RPMI7951 (cell line): ENCODE results near the gene IFIT1B. TPM values are rescaled to one million over a fixed set of nuclear protein-coding genes. Genes with fewer than 3 reads are reported as not detected.
"Not testable (repeated sequence)": the region's sequence is repeated elsewhere in the genome, so short reads cannot be mapped to it uniquely, and the experiment has no call there.

Source experiments
- DNase-seq: peaks from one replicate; pipeline ENCODE4 v3.0.0-alpha.2; 2012; ENCODE audit warnings: low read depth
- total RNA-seq: library from RNA; depleted of rRNA; stranded (reverse); fragments of >200 nt; shearing (Covaris generic); gene quantifications from 2 replicates; pipeline ENCODE4 v1.2.3, GENCODE V29; 2014

Gene IFIT1B
- total RNA-seq, 1 experiment from 2014 or later, result not detected

GRCh38 chr10:89382757-89383156 is 4.9 kb downstream of the IFIT1B start:
- no peak for DNase-seq

GRCh38 chr10:89384474-89385340 is 6.9 kb downstream of the IFIT1B start:
- no peak for DNase-seq

DNA sequence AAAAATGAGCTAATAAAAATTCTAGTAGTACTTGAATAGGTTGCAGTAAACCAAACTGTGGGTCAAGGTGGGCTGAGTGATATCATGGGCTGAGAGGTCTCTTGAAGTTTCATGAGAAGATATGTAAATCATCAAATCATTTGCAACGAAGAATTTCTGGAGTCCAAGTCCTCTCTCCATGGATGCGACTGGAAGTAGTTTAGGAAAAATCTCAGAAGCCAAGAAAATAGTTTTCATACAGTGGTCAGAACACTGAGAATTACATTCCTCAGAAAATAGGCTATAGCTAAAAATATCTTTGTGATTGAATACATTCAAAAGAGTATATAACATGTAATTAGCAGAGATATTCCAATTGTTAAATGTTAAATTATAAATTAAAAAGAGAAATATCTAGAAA is 10.9 kb downstream of the IFIT1B start:
- no peak for DNase-seq

DNA sequence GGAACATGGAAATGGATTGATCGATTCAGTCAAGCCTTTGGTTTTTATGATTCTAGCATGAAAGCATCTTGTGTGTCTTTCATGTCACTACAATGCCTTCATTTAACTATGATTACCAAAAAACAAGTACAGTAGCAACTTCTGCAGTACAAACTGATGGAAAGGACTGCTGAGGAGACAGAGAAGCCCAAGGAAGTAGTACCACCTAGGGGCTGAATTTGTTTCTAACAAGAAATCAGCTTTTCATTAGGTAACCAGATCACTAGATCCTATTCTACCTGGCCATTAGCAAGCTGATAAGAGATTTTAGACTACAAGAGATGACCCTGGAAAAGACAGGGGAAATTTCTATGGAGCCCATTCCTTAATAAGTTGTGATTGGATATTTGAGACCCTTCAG is 11.4 kb downstream of the IFIT1B start:
- DNase-seq, result peak; percentile 45

DNA sequence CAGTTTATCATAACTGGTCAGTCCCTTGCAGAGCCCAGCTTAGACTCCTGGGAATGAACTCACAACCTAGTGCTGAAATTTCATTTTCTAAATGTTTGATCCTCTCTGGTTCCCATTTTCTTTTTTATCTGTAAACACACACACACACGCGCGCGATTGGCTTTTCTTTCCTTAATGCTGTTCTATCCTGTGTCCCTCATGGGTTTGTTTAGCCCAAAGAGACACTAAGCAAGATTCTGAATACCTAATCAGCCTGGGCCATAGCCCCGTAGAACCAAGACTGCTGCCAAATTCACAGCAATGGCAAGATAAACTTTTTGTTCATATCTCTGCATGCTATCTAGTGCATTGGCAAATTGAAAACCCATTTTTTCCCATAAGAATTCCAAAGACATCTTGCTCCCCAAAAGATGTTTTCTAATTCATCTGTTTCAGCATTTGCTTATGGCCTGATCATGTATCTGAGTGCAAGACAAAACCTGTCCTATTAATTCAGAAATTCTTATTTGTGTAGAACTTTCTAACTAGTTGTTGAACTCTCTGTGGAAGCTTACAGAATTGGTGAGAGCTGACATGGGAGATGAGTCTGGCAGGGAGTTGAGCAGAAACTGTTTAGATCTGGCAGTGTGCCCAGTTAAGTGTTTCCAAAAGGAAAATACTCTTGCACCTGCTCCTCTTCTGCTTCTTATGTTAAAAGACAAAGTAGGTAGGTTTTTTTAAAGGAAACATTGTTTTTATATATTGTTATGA is 12.8 kb downstream of the IFIT1B start:
- no peak for DNase-seq

DNA sequence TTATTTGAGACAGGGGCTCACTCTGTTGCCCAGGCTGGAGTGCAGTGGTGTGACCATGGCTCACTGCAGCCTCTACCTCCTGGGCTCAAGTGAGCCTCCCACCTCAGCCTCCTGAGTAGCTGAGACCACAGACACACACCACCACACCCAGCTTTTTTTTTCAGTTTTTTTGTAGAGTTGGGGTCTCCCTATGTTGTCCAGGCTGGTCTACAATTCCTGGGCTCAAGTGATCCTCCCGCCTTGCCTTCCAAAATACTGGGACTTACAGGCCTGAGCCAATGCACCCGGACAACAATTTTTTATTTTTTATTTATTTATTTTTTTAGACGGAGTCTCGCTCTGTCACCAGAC is 13.3 kb downstream of the IFIT1B start:
- not testable (repeated sequence) for DNase-seq

DNA sequence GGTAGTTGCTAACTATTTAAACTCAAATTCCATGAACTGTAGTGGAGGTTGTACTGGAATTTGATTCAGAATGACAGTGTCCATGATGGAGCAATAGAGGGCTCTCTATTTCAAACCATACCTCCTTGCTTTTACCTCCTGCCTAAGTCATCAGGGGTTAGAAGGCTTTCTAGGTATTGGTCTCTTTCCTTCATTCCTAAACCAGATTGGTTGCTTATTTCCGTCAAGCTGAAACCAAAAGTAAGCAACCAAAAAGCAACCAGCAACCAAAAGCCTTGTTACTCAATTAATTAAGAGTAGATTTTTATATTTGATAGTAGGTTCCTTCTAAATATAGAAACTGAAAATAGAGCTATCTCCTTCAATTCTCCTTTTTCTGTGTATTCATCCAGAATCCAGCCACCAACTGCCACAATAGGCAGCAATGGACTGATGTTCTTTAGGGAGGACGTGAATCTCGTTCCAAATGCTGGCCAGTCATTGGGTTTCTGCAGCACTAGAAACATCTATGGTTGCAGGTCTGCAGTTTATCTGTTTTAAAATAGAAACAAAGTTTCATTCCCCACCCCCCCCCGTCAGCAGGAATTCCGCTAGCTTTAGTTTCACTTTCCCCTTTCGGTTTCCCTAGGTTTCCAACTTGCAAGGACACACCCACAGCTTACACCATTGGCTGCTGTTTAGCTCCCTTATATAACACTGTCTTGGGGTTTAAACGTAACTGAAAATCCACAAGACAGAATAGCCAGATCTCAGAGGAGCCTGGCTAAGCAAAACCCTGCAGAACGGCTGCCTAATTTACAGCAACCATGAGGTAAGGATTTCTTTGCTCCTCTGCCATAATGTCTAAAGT is 14.3 kb downstream of the IFIT1B start, which contains the start of gene IFIT1:
Gene IFIT1 (plus strand): TSS at position 717 of the 850 bp plus-strand sequence. CDS start 90 bp downstream, at position 807.
- DNase-seq, result peak; percentile 92

DNA sequence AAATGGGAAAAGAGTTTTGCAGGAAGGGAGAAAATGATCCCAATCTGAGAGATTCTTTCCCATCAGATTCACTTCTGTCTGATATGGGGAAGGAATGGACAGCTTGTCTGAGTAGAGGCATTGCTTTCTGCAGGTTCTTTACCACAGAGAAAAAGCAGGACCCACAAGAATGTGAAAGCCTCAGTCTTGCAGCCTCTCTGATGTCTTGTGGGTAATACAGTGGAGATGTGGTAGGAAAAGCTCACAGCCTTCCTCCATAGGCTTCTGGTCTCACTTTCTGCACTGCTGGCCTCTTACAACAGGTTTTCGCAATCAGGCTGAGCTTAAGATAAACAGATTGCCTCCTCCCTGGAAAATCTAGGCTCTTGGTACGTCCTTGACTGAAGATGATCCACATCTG is 15.1 kb downstream of the IFIT1B start:
- DNase-seq, result peak; percentile 73

DNA sequence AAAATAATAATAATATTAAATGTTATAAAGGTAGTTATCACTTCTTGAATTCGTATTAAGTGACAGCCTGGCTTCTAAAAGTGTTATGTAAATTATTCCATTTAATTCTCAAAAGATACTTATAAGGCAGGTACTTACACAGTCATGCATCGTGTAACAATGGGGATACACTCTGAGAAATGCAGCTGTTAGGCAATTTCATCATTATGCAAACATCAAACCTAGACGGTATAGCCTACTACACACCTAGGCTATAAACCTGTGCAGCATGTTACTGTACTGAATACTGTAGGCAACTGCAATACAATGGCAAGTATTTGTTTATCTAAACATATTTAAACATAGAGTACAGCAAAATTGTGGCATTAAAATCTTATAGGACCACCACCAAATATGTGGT is 16.0 kb downstream of the IFIT1B start:
- no peak for DNase-seq

DNA sequence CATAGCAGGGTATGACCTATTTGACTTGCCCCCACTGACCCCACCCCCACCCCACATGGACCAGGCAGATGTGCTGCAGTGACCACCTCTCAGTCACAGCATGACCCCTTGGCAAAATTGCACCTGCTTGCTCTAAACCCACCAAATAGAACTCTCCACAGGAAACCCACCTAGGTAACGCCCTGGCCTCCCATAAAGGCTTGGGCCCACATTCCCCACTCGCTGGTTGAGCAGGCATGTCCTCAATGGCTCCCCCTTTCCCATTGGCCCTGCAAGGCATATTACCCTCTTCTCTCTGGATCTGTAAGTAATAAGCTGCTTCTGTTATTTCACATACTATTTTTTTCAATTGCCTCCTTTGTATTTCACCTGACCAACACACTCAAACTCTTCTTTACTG is 17.3 kb downstream of the IFIT1B start:
- DNase-seq, result no peak

DNA sequence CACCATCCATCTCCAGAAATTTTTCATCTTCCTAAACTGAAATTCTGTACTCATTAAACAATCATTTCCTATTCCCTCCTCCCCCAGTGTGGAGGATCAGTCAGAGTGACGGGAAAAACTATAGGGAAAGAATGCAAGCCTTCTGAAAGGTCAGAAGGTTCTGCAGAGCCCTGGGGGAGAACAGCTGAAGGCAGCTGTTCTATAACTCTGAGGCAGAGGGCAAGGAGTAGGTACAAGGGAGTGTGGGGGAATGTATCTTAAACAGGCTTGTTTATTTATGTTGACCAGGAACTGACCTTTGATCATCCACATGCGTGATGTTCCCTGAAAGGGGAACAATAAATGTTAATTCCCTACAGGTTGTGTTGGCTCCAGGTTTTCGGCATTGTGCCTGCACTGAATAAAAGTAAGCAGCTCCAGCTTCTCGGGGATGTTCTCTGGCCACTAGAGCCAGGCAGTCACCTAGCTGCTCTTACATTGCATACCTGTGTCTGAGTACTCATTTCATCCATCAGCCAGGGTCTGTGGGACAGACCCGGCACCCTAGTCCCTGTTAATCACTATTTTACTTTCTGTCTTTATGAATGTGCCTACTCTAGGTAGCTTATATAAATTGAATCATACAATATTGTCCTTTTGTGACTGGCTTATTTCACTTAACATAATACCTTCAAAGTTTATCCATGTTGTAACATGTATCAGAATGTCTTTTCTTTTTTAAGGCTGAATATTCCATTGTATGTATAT is 20.3 kb downstream of the IFIT1B start:
- peak; percentile 66 for DNase-seq

DNA sequence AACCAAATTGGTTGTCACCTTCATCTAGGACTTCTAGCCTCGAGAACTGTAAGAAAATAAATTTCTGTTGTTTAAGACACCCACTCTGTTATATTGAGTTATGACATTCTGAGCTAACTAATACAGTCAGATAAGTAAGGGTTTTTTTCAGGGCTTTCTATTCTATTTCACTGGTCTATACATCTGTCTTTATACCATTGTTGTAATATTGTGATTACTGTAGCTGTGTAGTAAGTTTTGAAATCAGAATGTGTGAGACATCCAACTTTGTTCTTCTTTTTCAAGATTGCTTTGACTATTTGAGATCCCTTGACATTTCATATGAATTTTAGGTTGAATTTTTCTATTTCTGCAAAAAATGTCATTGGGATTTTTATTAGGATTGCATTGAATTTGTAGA is 22.1 kb downstream of the IFIT1B start:
- no peak for DNase-seq

DNA sequence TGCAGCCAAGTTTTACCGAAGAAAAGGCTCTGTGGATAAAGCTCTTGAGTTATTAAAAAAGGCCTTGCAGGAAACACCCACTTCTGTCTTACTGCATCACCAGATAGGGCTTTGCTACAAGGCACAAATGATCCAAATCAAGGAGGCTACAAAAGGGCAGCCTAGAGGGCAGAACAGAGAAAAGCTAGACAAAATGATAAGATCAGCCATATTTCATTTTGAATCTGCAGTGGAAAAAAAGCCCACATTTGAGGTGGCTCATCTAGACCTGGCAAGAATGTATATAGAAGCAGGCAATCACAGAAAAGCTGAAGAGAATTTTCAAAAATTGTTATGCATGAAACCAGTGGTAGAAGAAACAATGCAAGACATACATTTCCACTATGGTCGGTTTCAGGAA is 25.2 kb downstream of the IFIT1B start:
- no peak for DNase-seq

DNA sequence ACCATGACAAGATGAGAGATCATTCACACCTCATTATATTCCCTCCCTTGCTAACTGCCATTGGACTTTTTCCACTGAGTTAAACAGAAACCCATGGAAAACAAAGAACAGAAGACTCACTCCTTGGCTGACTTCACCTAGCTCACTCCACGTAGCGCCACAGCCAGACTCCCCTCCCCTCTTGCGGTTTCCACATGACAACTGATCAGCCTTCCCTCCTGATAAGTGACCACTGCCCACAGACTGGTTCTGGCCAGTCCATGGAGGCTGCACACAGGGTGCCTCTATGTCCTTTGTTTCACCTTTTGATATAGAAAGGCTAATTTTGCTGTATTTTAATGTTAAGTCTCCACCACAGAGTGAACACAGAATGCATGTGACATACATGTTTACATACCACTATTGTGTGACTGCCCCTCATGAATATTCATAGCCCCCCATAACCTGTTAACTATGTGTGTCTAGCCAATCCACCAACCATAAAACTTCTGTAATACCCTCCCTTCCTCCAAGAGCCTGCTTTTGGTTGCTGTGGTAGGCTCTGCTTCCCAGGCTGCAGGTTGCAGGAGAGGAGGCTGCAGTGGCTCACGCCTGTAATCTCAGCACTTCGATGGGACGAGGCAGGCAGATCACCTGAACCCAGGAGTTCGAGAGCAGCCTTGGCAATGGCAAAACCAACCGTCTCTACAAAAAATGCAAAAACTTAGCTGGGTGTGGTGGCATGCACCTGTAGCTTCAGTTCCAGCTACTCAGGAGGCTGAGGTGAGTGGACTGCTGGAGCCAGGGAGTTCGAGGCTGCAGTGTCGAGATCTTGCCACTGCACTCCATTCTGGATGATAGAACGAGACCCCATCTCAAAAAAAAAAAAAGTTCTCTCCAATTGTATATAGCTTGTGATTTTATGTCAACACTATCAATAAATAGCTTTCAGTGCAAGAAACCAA is 26.5 kb downstream of the IFIT1B start:
- no peak for DNase-seq

DNA sequence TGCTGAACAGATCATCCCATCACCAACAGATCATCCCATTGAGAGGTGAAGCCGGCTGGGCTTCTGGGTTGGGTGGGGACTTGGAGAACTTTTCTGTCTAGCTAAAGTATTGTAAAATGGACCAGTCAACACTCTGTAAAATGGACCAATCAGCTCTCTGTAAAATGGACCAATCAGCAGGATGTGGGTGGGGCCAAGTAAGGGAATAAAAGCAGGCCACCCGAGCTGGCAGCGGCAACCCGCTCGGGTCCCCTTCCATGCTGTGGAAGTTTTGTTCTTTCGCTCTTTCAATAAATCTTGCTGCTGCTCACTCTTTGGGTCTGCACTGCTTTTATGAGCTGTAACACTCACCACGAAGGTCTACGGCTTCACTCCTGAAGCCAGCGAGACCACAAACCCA is 28.3 kb downstream of the IFIT1B start:
- not testable (repeated sequence) for DNase-seq

DNA sequence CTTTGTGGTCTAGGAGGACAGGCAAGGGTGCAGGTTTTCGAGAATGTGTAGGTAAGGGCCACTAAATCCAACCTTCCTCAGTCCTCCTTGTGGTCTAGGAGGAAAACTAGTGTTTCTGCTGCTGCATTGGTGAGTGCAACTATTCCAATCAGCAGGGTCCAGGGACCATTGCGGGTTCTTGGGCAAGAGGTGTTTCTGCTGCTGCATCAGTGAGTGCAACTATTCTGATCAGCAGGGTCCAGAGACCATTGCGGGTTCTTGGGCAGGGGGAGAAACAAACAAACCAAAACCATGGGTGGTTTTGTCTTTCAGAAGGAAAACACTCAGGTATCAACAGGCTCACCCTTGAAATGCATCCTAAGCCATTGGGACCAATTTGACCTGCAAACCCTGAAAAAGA is 29.9 kb downstream of the IFIT1B start:
- not testable (repeated sequence) for DNase-seq

DNA sequence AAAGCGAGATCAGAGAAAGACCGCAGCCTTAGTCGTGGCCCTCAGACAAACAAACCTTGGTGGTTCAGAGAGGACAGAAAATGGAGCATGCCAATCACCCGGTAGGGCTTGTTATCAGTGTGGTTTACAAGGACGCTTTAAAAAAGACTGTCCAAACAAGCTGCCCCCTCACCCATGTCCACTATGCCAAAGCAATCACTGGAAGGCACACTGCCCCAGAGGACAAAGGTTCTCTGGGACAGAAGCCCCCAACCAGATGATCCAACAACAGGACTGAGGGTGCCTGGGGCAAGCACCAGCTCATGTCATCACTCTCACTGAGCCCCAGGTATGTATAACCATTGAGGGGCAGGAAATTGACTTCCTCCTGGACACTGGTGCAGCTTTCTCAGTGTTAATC is 31.4 kb downstream of the IFIT1B start:
- not testable (repeated sequence) for DNase-seq

GRCh38 chr10:89410551-89410950 is 32.7 kb downstream of the IFIT1B start:
- not testable (repeated sequence) for DNase-seq

GRCh38 chr10:89411135-89411534 is 33.3 kb downstream of the IFIT1B start:
- DNase-seq, result not testable (repeated sequence)

DNA sequence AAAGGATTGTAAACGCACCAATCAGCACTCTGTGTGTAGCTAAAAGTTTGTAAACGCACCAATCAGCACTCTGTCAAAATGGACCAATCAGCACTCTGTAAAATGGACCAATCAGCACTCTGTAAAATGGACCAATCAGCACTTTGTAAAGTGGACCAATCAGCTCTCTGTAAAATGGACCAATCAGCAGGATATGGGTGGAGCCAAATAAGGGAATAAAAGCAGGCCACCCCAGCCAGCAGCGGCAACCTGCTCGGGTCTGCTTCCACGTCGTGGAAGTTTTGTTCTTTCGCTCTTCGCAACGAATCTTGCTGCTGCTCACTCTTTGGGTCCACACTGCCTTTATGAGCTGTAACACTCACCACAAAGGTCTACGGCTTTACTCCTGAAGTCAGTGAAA is 34.4 kb downstream of the IFIT1B start:
- not testable (repeated sequence) for DNase-seq
